Heart left ventricle (tissue), 16 donors: ENCODE data around the gene UGGT2. TPM values are rescaled to one million over a fixed set of nuclear protein-coding genes. Genes with fewer than 3 reads are reported as not detected.

Experiments used
- ATAC-seq, 4 donors: fragments of 200-7000 bp; cut with Tn5 transposase; one replicate each; pipeline ENCODE4 v1.9.1; 2020 to 2022; ENCODE audit warnings: moderate library complexity in 4 of 4, mild to moderate bottlenecking in 3 of 4, moderate number of reproducible peaks in 1 of 4
- DNase-seq, 5 donors: peaks; one replicate each; pipeline ENCODE4 v3.0.0-alpha.2; 2020
- H3K27ac ChIP-seq, 12 donors: fragments of 200-600 bp; sonication (generic) in 4 of 12; one replicate each; pipeline versions ENCODE4 v1.5.0 to v1.8.0; 2016 to 2022; ENCODE audit warnings: mild to moderate bottlenecking in 2 of 12
- H3K27me3 ChIP-seq, 9 donors: fragments of 200-600 bp; sonication (generic) in 2 of 9; one replicate each; pipeline versions ENCODE4 v1.5.1 to v1.8.0; 2016 to 2022; ENCODE audit warnings: mild to moderate bottlenecking in 3 of 9
- H3K36me3 ChIP-seq, 9 donors: fragments of 200-600 bp; sonication (generic) in 2 of 9; one replicate each; pipeline versions ENCODE4 v1.5.0 to v1.8.0; 2018 to 2022; ENCODE audit warnings: mild to moderate bottlenecking in 2 of 9
- H3K4me1 ChIP-seq, 12 donors: fragments of 200-600 bp; sonication (generic) in 4 of 12; one replicate each; pipeline versions ENCODE4 v1.5.0 to v1.8.0; 2016 to 2022; ENCODE audit warnings: mild to moderate bottlenecking in 3 of 12
- H3K4me3 ChIP-seq, 12 donors: fragments of 200-600 bp; sonication (generic) in 4 of 12; one replicate each; pipeline versions ENCODE4 v1.5.0 to v1.8.0; 2017 to 2022; ENCODE audit warnings: mild to moderate bottlenecking in 9 of 12, moderate library complexity in 4 of 12
- H3K9me3 ChIP-seq, 12 donors: fragments of 200-600 bp; sonication (generic) in 4 of 12; one replicate each; pipeline versions ENCODE4 v1.5.0 to v1.8.0; 2016 to 2022; ENCODE audit warnings: mild to moderate bottlenecking in 1 of 12
- POLR2A ChIP-seq, 2 donors: fragments of 450-650 bp; IDR thresholded peaks; one replicate each; pipeline ENCODE4 v1.6.1; 2017; ENCODE audit warnings: antibody characterized with exemption in 2 of 2, mild to moderate bottlenecking in 2 of 2, moderate library complexity in 2 of 2
- WGBS, 4 donors: extraction: QIAGEN DNeasy Blood & Tissue Kit in 2 of 4; methylation state at CpG; one replicate each; pipeline versions ENCODE4 v1.1.5 to v1.1.7; 2013 to 2018; 5-methylcytosine and 5-hydroxymethylcytosine counted together
- intact Hi-C, 10 donors: fragments of 100-400 bp; cut with DNase I; formaldehyde crosslinking; loops; one replicate each; pipeline versions ENCODE4 v1.11.1 to v1.14.2; 2022
- polyA plus RNA-seq, 2 donors: library from polyadenylated mRNA; stranded (reverse); fragments of 200-250 nt; gene quantifications; one replicate each; pipeline ENCODE4 v1.2.3, GENCODE V29; 2013
- total RNA-seq, 9 donors: library from RNA; depleted of rRNA in 2 of 9; stranded (reverse); fragments of >200 nt in 2 of 9; fragmentation: NEBNext Ultra II Directional in 3 of 9; extraction: Animal tissue kit (Norgen Biotek cat#: 25700) in 3 of 9; gene quantifications; one replicate each; pipeline versions ENCODE4 v1.1.0 to v1.2.4, GENCODE V29; 2016 to 2023
- TF ChIP-seq, protein P1 (sequence below), 12 donors: fragments of 200-600 bp; sonication (generic) in 4 of 12; IDR thresholded peaks; one replicate each; pipeline versions ENCODE4 v1.5.0 to v1.8.0; 2018 to 2022; ENCODE audit warnings: antibody characterized with exemption in 12 of 12, mild to moderate bottlenecking in 5 of 12
- donor health status: ischemic (EF 13 %, LVEDD 7.1; RV severe dilation, severe dysfunction).
- donor health status: healthy with polysubstance abuse.
- donor health status: DM: no; HTN: yes; CAD: no.
- donor health status: DM: no; HTN: no; CAD: no.
- donor health status: ischemic (EF 25% LVEDD 6.9; RV normal size, moderate dysfunction).
- donor health status: ischemic (EF 25% LVEDD 5.7; RV mildly dilated, moderate dysfunction).
- donor health status: healthy.
- donor health status: DM: yes; HTN: yes; CAD: no.
- donor health status: ischemic (EF 35%, LVEDD 5.7; RV mildly dilated, moderate dysfunction).
- donor health status: nonischemic (EF 11% LVEDD 7.7; RV severe dilation, severe dysfunction).
- donor health status: DM: yes; HTN: yes; CAD: no.
- donor health status: PGD.
- donor health status: ischemic (EF 29% LVEDD 5.4; RV normal size, mild dysfunction).
- donor health status: nonischemic (EF 23%, LVEDD 6.1; RV moderate dilation, normal function).

The UGGT2 gene
- total and polyA plus RNA-seq, 11 donors, result 4.3 to 15.9 (median 13.3) TPM

- Histone ChIP-seq H3K27ac (no peak overlapping the region), H3K9me3 (peaks cover 0 to 65% (median 16%) of the 10 kb centered on the region in 12 donors), H3K4me3 (no peak overlapping the region), H3K27me3 (no peaks in the 10 kb centered on the region), H3K36me3 (peaks cover 0 to 20% (median 0%) of the 10 kb centered on the region in 9 donors), H3K4me1 (no peaks in the 10 kb centered on the region)
- 76 to 82% (median 80%) methylated on average over 5 of the region's 5 CpGs for WGBS, 4 donors
- intact Hi-C loops, result no loop called here
- peak in 2 of 5 donors; percentile 26 to 31 for DNase-seq
- TF ChIP-seq, protein P1, sequence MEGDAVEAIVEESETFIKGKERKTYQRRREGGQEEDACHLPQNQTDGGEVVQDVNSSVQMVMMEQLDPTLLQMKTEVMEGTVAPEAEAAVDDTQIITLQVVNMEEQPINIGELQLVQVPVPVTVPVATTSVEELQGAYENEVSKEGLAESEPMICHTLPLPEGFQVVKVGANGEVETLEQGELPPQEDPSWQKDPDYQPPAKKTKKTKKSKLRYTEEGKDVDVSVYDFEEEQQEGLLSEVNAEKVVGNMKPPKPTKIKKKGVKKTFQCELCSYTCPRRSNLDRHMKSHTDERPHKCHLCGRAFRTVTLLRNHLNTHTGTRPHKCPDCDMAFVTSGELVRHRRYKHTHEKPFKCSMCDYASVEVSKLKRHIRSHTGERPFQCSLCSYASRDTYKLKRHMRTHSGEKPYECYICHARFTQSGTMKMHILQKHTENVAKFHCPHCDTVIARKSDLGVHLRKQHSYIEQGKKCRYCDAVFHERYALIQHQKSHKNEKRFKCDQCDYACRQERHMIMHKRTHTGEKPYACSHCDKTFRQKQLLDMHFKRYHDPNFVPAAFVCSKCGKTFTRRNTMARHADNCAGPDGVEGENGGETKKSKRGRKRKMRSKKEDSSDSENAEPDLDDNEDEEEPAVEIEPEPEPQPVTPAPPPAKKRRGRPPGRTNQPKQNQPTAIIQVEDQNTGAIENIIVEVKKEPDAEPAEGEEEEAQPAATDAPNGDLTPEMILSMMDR (IDR thresholded peaks at IDR 0.05), result no peak
- no peak for TF ChIP-seq POLR2A (IDR thresholded peaks at IDR 0.05)
- ATAC-seq, result peak in 2 of 4 donors; percentile 55 to 59
Observed at GRCh38 chr13:95809429-95809828, 243.8 kb downstream of the UGGT2 start.

DNA sequence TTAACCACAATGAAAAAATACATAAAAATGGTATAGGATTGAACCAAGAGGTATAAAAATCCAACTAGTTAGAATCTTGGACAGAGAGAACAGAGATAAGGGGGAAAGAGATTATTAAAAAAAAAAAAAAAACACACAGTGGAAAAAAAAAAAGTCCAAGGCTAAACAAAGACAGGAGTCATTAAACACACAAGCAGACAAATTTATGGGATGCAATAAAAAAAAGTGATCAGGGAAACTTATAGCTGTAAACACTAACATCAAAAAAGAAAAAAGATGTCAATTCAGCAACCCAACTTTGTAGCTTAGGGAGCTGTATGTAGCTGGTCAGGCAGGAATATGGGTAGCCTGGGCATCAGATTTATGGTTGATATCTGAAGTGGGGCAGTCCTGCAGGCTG is 247.3 kb downstream of the UGGT2 start:
- no peaks in the 10 kb centered on the region for H3K27me3 ChIP-seq
- intact Hi-C loops, result no loop called here
- H3K9me3 ChIP-seq, result peaks cover 0 to 46% (median 6%) of the 10 kb centered on the region in 12 donors
- no peak overlapping the region for H3K27ac ChIP-seq
- no peaks in the 10 kb centered on the region for H3K4me1 ChIP-seq
- H3K4me3 ChIP-seq, result no peak overlapping the region
- ATAC-seq, result no peak
- TF ChIP-seq, protein P1 (IDR thresholded peaks at IDR 0.05), result no peak
- no peak for TF ChIP-seq POLR2A (IDR thresholded peaks at IDR 0.05)
- peaks cover 0 to 11% (median 0%) of the 10 kb centered on the region in 9 donors for H3K36me3 ChIP-seq
- DNase-seq, result no peak

DNA sequence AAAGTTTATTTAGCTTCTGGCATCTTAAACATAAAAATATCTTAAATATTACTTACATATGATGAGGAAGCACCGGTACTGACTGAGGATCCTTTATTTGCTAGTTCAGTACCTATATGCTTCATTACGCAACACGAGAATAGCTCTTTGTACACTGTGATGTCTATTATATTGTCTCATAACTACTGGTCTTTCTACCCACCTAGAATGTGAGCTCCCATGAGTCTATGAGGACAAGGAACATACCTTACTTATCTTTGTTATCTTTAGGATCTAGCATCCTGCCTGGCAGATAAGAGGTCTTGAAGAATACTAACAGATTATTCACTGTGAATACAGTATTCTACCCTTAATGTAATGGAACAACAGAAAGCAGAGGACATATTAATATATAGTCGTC is 251.4 kb downstream of the UGGT2 start:
- peaks cover 0 to 26% (median 3%) of the 10 kb centered on the region in 12 donors for H3K9me3 ChIP-seq
- DNase-seq (no peak), ATAC-seq (no peak)
- H3K27ac ChIP-seq, result no peak overlapping the region
- no peaks in the 10 kb centered on the region for H3K27me3 ChIP-seq
- H3K4me3 ChIP-seq, result no peak overlapping the region
- H3K4me1 ChIP-seq, result no peaks in the 10 kb centered on the region
- WGBS, 4 donors, result 96 to 99% (median 97%) methylated on average over 4 of the region's 4 CpGs
- intact Hi-C loops, result no loop called here
- H3K36me3 ChIP-seq, result peaks cover 0 to 11% (median 0%) of the 10 kb centered on the region in 9 donors
- TF ChIP-seq, protein P1 (IDR thresholded peaks at IDR 0.05), result no peak
- TF ChIP-seq POLR2A (IDR thresholded peaks at IDR 0.05), result no peak

GRCh38 chr13:95800436-95800835 is 252.8 kb downstream of the UGGT2 start:
- 57 to 63% (median 60%) methylated on average over 1 of the region's 1 CpG for WGBS, 4 donors
- DNase-seq (no peak), ATAC-seq (no peak)
- intact Hi-C loops, result no loop called here
- Histone ChIP-seq H3K9me3 (peaks cover 0 to 12% (median 0%) of the 10 kb centered on the region in 12 donors), H3K27me3 (no peaks in the 10 kb centered on the region), H3K4me1 (no peaks in the 10 kb centered on the region), H3K27ac (no peak overlapping the region), H3K4me3 (no peak overlapping the region), H3K36me3 (peaks cover 0 to 18% (median 2%) of the 10 kb centered on the region in 9 donors)
- TF ChIP-seq, protein P1 (IDR thresholded peaks at IDR 0.05), result no peak
- TF ChIP-seq POLR2A (IDR thresholded peaks at IDR 0.05), result no peak
